ENCODE data around the gene TPSAB1.
"Not testable (repeated sequence)": the region's sequence is repeated elsewhere in the genome, so short reads cannot be mapped to it uniquely, and the experiment has no call there.

- TF ChIP-seq, protein P1, sequence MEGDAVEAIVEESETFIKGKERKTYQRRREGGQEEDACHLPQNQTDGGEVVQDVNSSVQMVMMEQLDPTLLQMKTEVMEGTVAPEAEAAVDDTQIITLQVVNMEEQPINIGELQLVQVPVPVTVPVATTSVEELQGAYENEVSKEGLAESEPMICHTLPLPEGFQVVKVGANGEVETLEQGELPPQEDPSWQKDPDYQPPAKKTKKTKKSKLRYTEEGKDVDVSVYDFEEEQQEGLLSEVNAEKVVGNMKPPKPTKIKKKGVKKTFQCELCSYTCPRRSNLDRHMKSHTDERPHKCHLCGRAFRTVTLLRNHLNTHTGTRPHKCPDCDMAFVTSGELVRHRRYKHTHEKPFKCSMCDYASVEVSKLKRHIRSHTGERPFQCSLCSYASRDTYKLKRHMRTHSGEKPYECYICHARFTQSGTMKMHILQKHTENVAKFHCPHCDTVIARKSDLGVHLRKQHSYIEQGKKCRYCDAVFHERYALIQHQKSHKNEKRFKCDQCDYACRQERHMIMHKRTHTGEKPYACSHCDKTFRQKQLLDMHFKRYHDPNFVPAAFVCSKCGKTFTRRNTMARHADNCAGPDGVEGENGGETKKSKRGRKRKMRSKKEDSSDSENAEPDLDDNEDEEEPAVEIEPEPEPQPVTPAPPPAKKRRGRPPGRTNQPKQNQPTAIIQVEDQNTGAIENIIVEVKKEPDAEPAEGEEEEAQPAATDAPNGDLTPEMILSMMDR (conservative IDR thresholded peaks at IDR 0.05; ENCODE audit: low read depth, low read length), result not testable (repeated sequence)
- not testable (repeated sequence) for TF ChIP-seq EZH2 (IDR thresholded peaks at IDR 0.05; ENCODE audit: low read length, unreplicated experiment)
Observed at GRCh38 chr16:1226692-1227091, 13.8 kb upstream of the TPSAB1 start.

All from PC-3 (cell line).